ENCODE measurements around the gene PCDHGA11.
"Not testable (repeated sequence)": the region's sequence is repeated elsewhere in the genome, so short reads cannot be mapped to it uniquely, and the experiment has no call there.

The PCDHGA11 gene

DNA sequence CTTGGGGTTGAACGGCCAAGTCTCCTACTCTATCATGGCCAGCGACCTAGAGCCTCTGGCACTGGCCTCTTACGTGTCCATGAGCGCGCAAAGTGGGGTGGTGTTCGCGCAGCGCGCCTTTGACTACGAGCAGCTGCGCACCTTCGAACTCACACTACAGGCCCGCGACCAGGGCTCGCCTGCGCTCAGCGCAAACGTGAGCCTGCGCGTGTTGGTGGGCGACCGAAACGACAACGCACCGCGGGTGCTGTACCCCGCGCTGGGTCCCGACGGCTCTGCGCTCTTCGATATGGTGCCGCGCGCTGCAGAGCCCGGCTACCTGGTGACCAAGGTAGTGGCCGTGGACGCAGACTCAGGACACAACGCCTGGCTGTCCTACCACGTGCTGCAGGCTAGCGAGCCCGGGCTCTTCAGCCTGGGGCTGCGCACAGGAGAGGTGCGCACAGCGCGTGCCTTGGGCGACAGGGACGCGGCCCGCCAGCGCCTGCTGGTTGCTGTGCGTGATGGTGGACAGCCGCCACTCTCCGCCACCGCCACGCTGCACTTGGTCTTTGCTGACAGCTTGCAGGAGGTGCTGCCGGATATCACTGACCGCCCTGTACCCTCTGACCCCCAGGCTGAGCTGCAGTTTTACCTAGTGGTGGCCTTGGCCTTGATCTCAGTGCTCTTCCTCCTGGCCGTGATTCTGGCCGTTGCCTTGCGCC lies 21.1 kb upstream of the PCDHGA11 start:
- no peak for DNase-seq

DNA sequence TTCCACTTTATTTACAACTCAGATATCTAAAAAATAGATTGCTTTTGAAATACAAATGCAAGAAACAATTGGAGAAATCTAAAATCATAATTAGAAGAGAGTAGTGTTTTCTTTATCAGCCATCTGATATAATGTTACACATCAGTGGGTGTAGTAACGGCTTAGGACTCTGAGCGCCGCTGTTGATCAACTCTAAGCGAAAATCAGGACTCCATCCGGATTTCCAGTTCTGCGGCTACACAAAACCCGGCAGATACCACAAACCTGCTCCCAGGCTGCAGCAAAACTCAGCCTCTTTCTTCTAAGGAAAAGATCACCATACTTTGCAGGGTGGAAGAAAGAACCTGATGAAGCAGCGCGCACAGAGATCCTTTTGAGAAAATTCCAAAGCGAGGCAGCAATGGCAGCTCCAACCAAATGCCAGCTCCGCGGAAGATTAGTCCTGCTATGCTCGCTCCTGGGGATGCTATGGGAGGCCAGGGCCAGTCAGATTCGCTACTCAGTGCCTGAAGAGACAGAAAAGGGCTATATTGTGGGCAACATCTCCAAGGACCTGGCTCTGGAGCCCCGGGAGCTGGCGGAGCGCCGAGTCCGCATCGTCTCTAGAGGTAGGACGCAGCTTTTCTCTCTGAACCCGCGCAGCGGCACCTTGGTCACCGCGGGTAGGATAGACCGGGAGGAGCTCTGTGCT lies 18.2 kb upstream of the PCDHGA11 start, which contains the start of gene PCDHGA9:
Gene PCDHGA9, plus strand, starts transcription at position 226 of the 691 bp plus-strand sequence. Its CDS starts 175 bp downstream, at position 401.
- DNase-seq: no peak

DNA sequence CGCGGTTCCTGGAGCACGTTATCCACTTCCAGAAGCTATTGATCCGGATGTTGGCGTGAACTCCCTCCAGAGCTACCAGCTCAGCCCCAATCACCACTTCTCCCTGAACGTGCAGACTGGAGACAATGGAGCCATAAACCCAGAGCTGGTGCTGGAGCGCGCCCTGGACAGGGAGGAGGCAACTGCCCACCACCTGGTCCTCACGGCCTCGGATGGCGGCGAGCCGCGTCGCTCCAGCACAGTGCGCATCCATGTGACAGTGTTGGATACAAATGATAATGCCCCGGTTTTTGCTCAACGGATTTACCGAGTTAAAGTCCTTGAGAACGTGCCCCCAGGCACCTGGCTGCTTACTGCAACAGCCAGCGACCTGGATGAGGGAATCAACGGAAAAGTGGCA lies 17.5 kb upstream of the PCDHGA11 start:
- DNase-seq: no peak

DNA sequence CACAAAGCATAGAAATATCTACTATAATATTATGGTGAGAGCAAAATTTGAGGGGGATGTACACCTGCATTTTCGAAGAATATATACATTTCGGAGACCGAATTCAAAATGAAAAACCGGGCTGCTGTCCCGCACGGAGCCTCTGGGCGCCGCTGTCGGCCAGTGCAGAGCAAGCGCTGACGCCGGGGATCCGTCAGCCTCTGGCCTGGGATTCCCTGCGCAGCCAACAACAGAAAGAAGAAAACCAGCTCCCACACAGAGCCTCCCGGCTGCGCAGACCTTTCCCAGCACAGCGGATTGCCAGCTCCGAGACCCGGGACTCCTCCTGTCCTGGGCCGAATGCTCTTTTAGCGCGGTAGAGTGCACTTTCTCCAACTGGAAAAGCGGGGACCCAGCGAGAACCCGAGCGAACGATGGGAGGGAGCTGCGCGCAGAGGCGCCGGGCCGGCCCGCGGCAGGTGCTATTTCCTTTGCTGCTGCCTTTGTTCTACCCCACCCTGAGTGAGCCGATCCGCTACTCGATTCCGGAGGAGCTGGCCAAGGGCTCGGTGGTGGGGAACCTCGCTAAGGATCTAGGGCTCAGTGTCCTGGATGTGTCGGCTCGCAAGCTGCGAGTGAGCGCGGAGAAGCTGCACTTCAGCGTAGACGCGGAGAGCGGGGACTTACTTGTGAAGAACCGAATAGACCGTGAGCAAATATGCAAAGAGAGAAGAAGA lies 12.9 kb upstream of the PCDHGA11 start, which contains the start of gene PCDHGB6:
Gene PCDHGB6, plus strand, starts transcription at position 232 of the 716 bp plus-strand sequence. Its CDS starts 182 bp downstream, at position 414.
- DNase-seq: not testable (repeated sequence)

DNA sequence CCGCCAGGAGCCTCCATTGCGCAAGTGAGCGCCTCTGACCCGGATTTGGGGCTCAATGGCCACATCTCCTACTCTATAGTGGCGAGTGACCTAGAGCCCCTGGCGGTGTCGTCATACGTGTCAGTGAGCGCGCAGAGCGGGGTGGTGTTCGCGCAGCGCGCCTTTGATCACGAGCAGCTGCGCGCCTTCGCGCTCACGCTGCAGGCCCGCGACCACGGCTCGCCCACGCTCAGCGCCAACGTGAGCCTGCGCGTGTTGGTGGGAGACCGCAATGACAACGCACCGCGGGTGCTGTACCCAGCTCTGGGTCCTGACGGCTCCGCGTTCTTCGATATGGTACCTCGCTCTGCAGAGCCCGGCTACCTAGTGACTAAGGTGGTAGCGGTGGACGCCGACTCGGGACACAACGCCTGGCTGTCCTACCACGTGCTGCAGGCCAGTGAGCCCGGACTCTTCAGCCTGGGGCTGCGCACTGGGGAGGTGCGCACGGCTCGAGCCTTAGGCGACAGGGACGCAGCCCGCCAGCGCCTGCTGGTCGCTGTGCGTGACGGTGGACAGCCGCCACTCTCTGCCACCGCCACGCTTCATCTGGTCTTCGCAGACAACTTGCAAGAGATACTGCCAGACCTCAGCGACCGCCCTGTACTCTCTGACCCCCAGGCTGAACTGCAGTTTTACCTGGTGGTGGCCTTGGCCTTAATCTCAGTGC lies 11.1 kb upstream of the PCDHGA11 start:
- DNase-seq: no peak

DNA sequence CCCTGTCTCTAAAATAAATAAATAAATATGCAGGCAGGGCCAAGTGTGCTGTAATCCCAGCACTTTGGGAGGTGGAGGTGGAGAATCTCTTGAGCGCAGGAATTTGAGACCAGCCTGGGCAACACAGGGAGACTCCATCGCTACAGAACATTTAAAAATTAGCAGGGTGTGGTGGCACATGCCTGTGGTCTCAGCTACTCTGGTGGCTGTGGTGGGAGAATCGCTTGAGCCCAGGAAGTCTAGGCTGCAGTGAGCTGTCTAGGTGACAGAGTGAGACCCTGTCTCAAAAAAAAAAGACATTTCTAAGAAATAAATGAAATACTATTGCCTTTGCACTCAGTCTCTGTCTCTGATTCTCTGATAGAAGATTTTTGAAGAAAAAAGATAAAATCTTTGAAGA lies 9.3 kb upstream of the PCDHGA11 start:
- DNase-seq: no peak

DNA sequence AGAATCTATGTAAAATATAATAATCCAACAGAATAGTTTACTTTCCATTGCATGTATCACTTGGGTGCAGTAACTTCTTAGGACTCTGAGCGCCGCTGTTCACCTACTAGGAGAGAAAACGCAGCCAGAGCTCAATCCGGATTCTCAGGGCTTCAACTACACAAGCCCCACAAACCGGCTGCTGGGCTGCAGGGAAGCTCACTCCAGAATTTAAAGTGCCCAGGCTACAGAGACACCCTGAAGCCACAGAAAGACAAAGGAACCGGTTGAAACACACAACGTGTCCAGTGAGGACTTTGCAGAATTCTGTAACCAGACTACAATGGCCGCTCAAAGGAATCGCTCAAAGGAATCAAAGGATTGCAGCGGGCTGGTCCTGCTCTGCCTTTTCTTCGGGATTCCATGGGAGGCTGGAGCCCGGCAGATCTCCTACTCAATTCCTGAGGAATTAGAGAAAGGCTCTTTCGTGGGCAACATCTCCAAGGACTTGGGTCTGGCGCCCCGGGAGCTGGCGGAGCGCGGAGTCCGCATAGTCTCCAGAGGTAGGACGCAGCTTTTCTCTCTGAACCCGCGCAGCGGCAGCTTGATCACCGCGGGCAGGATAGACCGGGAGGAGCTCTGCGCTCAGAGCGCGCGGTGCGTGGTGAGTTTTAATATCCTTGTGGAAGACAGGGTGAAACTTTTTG lies 7.9 kb upstream of the PCDHGA11 start, which contains the start of gene PCDHGA10:
Gene PCDHGA10, plus strand, starts transcription at position 134 of the 686 bp plus-strand sequence. Its CDS starts 189 bp downstream, at position 323.
- peak; percentile 42 for DNase-seq

DNA sequence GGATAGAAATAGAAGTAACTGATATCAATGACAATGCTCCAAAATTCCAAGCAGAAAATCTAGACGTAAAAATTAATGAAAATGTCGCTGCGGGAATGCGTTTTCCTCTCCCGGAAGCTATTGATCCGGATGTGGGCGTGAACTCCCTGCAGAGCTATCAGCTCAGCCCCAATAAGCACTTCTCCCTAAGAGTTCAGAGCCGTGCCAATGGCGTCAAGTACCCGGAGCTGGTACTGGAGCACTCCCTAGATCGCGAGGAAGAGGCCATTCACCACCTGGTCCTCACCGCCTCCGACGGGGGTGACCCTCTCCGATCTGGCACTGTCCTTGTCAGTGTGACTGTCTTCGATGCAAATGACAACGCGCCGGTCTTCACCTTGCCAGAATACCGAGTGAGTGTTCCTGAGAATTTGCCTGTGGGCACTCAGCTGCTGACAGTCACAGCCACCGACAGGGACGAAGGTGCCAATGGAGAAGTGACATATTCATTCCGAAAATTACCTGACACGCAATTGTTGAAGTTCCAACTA lies 7.2 kb upstream of the PCDHGA11 start:
- DNase-seq: no peak

DNA sequence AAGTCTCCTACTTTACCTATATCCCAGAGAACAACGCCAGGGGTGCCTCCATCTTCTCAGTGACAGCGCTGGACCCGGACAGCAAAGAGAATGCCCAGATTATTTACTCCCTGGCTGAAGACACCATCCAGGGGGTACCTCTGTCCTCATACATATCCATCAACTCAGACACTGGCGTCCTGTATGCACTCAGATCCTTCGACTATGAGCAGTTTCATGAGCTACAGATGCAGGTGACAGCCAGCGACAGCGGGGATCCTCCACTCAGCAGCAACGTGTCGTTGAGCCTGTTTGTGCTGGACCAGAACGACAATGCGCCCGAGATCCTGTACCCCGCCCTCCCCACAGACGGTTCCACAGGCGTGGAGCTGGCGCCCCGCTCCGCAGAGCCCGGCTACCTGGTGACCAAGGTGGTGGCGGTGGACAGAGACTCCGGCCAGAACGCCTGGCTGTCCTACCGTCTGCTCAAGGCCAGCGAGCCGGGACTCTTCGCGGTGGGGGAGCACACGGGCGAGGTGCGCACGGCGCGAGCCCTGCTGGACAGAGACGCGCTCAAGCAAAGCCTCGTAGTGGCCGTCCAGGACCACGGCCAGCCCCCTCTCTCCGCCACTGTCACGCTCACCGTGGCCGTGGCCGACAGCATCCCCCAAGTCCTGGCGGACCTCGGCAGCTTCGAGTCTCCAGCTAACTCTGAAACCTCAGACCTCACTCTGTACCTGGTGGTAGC lies 6.1 kb upstream of the PCDHGA11 start:
- DNase-seq: not testable (repeated sequence)

DNA sequence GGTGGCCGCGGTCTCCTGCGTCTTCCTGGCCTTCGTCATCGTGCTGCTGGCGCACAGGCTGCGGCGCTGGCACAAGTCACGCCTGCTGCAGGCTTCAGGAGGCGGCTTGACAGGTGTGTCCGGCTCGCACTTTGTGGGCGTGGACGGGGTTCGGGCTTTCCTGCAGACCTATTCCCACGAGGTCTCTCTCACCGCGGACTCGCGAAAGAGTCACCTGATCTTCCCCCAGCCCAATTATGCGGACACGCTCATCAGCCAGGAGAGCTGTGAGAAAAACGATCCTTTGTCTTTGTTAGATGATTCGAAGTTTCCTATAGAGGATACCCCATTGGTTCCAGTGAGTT lies 5.6 kb upstream of the PCDHGA11 start:
- DNase-seq: not testable (repeated sequence)

DNA sequence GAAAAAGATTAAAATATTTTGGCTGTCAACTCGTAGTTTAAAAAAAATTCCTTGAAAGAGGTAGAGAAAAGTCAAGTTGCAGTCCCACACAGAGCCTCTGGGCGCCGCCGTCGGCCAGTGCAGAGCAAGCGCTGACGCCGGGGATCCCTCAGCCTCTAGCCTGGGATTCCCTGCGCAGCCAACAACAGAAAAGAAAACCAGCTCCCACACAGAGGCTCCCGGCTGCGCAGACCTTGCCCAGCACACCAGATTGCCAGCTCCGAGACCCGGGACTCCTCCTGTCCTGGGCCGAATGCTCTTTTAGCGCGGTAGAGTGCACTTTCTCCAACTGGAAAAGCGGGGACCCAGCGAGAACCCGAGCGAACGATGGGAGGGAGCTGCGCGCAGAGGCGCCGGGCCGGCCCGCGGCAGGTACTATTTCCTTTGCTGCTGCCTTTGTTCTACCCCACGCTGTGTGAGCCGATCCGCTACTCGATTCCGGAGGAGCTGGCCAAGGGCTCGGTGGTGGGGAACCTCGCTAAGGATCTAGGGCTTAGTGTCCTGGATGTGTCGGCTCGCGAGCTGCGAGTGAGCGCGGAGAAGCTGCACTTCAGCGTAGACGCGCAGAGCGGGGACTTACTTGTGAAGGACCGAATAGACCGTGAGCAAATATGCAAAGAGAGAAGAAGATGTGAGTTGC lies 3.2 kb upstream of the PCDHGA11 start, which contains the start of gene PCDHGB7:
Gene PCDHGB7, plus strand, starts transcription at position 184 of the 679 bp plus-strand sequence. Its CDS starts 183 bp downstream, at position 367.
- not testable (repeated sequence) for DNase-seq

DNA sequence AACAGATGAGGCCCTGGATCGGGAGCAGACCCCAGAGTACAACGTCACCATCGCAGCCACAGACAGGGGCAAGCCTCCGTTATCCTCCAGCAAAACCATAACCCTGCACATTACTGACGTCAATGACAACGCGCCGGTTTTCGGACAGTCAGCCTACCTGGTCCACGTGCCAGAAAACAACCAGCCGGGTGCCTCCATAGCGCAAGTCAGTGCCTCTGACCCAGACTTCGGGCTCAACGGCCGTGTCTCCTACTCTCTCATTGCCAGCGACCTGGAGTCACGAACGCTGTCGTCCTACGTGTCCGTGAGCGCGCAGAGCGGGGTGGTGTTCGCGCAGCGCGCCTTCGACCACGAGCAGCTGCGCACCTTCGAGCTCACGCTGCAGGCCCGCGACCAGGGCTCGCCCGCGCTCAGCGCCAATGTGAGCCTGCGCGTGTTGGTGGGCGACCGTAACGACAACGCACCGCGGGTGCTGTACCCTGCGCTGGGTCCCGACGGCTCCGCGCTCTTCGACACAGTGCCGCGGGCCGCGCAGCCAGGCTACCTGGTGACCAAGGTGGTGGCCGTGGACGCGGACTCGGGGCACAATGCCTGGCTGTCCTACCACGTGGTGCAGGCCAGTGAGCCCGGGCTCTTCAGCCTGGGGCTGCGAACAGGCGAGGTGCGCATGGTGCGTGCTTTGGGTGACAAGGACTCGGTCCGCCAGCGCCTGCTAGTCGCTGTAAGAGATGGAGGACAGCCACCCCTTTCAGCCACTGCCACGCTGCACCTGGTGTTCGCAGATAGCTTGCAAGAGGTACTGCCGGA lies 1.6 kb upstream of the PCDHGA11 start:
- no peak for DNase-seq

DNA sequence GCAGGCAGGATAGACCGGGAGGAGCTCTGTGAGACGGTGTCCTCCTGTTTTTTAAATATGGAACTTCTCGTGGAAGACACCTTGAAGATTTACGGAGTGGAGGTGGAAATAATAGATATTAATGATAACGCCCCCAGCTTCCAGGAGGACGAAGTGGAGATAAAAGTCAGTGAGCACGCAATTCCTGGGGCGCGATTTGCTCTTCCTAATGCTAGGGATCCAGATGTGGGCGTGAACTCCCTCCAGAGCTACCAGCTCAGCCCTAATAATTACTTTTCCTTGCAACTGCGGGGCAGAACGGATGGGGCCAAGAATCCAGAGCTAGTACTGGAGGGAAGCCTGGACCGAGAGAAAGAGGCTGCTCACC lies 621 bp downstream of the PCDHGA11 start:
- no peak for DNase-seq

DNA sequence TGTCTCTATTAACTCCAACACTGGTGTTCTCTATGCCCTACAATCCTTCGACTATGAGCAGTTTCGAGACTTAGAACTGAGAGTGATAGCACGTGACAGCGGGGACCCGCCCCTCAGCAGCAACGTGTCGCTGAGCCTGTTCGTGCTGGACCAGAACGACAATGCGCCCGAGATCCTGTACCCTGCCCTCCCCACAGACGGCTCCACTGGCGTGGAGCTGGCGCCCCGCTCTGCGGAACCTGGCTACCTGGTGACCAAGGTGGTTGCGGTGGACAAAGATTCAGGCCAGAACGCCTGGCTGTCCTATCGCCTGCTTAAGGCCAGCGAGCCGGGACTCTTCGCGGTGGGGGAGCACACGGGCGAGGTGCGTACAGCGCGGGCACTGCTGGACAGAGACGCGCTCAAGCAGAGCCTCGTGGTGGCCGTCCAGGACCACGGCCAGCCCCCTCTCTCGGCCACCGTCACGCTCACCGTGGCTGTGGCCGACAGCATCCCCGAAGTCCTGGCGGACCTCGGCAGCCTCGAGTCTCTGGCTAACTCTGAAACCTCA lies 2.0 kb downstream of the PCDHGA11 start:
- no peak for DNase-seq

DNA sequence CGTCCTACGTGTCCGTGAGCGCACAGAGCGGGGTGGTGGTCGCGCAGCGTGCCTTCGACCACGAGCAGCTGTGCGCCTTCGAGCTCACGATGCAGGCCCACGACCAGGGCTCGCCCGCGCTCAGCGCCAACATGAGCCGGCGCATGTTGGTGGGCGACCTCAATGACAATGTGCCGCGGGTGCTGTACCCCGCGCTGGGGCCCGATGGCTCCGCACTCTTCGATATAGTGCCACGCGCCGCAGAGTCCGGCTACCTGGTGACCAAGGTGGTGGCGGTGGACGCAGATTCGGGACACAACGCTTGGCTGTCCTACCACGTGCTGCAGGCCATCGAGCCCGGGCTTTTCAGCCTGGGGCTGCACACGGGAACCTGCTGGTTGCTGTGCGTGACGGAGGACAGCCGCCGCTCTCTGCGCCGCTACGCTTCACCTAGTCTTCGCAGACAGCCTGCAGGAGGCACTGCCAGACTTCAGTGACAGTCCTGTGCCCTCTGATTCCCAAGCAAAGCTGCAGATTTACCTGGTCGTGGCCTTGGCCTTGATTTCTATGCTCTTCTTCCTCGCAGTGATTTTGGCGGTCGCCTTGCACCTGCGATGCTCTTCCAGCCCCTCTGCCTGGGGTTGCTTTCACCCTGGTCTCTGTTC lies 7.1 kb downstream of the PCDHGA11 start:
- no peak for DNase-seq

DNA sequence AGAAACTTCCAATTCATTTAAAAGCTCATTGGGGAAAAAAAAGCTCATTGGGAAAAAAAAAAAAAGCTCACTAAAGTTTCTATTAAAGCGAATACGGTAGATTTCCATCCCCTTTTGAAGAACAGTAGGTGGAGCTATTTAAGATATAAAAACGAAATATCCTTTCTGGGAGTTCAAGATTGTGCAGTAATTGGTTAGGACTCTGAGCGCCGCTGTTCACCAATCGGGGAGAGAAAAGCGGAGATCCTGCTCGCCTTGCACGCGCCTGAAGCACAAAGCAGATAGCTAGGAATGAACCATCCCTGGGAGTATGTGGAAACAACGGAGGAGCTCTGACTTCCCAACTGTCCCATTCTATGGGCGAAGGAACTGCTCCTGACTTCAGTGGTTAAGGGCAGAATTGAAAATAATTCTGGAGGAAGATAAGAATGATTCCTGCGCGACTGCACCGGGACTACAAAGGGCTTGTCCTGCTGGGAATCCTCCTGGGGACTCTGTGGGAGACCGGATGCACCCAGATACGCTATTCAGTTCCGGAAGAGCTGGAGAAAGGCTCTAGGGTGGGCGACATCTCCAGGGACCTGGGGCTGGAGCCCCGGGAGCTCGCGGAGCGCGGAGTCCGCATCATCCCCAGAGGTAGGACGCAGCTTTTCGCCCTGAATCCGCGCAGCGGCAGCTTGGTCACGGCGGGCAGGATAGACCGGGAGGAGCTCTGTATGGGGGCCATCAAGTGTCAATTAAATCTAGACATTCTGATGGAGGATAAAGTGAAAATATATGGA lies 9.7 kb downstream of the PCDHGA11 start, which contains the start of gene PCDHGA12:
Gene PCDHGA12, plus strand, starts transcription at position 176 of the 782 bp plus-strand sequence. Its CDS starts 253 bp downstream, at position 429.
- DNase-seq: no peak

DNA sequence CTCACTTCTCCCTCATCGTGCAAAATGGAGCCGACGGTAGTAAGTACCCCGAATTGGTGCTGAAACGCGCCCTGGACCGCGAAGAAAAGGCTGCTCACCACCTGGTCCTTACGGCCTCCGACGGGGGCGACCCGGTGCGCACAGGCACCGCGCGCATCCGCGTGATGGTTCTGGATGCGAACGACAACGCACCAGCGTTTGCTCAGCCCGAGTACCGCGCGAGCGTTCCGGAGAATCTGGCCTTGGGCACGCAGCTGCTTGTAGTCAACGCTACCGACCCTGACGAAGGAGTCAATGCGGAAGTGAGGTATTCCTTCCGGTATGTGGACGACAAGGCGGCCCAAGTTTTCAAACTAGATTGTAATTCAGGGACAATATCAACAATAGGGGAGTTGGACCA lies 10.4 kb downstream of the PCDHGA11 start:
- no peak for DNase-seq

DNA sequence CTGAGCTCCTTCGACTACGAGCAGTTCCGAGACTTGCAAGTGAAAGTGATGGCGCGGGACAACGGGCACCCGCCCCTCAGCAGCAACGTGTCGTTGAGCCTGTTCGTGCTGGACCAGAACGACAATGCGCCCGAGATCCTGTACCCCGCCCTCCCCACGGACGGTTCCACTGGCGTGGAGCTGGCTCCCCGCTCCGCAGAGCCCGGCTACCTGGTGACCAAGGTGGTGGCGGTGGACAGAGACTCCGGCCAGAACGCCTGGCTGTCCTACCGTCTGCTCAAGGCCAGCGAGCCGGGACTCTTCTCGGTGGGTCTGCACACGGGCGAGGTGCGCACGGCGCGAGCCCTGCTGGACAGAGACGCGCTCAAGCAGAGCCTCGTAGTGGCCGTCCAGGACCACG lies 11.5 kb downstream of the PCDHGA11 start:
- DNase-seq: not testable (repeated sequence)

Data from activated CD8-positive, alpha-beta memory T cell treated with anti-CD3 and anti-CD28 coated beads, Interleukin-2, amount 50 U/mL, for 4 hours (primary cell).